Astrocyte (in vitro differentiated cells and primary cell): ENCODE measurements around the gene LRMDA. TPM values are rescaled to one million over a fixed set of nuclear protein-coding genes. Genes with fewer than 3 reads are reported as not detected.

Source experiments
- DNase-seq: peaks from one replicate; pipeline ENCODE4 v3.0.0-alpha.2; 2010; ENCODE audit warnings: low read depth
- FAIRE-seq: peaks from 2 replicates; lab custom pipeline; 2011; peaks lifted over from hg19 to GRCh38; lab: Jason Lieb, UNC
- H2AFZ ChIP-seq: 2 replicates; pipeline ENCODE4 v1.6.0; 2012; ENCODE audit warnings: low read depth, low read length, inconsistent platforms
- H3K27ac ChIP-seq: 2 replicates; pipeline ENCODE4 v1.5.1; 2011; ENCODE audit warnings: low read depth, low read length, inconsistent platforms
- H3K27me3 ChIP-seq: 2 replicates; pipeline ENCODE4 v1.6.0; 2011; ENCODE audit warnings: low read length, inconsistent platforms; ENCODE audit not compliant: insufficient read depth
- H3K36me3 ChIP-seq: 2 replicates; pipeline ENCODE4 v1.5.1; 2011; ENCODE audit warnings: low read length, inconsistent platforms; ENCODE audit not compliant: insufficient read depth
- H3K4me1 ChIP-seq: 2 replicates; pipeline ENCODE4 v1.5.1; 2011; ENCODE audit warnings: low read length, inconsistent platforms; ENCODE audit not compliant: insufficient read depth
- H3K4me2 ChIP-seq: 2 replicates; pipeline ENCODE4 v1.6.0; 2012; ENCODE audit warnings: low read length, inconsistent platforms
- H3K4me3 ChIP-seq: 2 replicates; pipeline ENCODE4 v1.5.1; 2011; ENCODE audit warnings: low read depth, mild to moderate bottlenecking, low read length, inconsistent platforms; ENCODE audit not compliant: insufficient read depth
- H3K79me2 ChIP-seq: 2 replicates; pipeline ENCODE4 v1.6.0; 2012; ENCODE audit warnings: mild to moderate bottlenecking, low read length, inconsistent platforms; ENCODE audit not compliant: insufficient read depth
- H3K9ac ChIP-seq: 2 replicates; pipeline ENCODE4 v1.6.0; 2012; ENCODE audit warnings: mild to moderate bottlenecking, low read length, inconsistent platforms
- H3K9me3 ChIP-seq: 2 replicates; pipeline ENCODE4 v1.5.1; 2012; ENCODE audit warnings: low read depth, mild to moderate bottlenecking, low read length, inconsistent platforms; ENCODE audit not compliant: insufficient read depth
- H4K20me1 ChIP-seq: 2 replicates; pipeline ENCODE4 v1.6.0; 2012; ENCODE audit warnings: low read length, inconsistent platforms; ENCODE audit not compliant: insufficient read depth
- H3K27ac Mint-ChIP-seq: one replicate; pipeline ENCODE4 v1.8.0; 2021; ENCODE audit warnings: mild to moderate bottlenecking, mixed read lengths; ENCODE audit not compliant: unreplicated experiment
- H3K27me3 Mint-ChIP-seq: one replicate; pipeline ENCODE4 v1.8.0; 2021; ENCODE audit warnings: low read depth, mixed read lengths; ENCODE audit not compliant: unreplicated experiment
- H3K36me3 Mint-ChIP-seq: one replicate; pipeline ENCODE4 v1.8.0; 2021; ENCODE audit warnings: low read depth, mixed read lengths; ENCODE audit not compliant: unreplicated experiment
- H3K4me1 Mint-ChIP-seq: one replicate; pipeline ENCODE4 v1.8.0; 2021; ENCODE audit warnings: low read depth, mixed read lengths; ENCODE audit not compliant: unreplicated experiment
- H3K4me3 Mint-ChIP-seq: one replicate; pipeline ENCODE4 v1.8.0; 2021; ENCODE audit warnings: mild to moderate bottlenecking, moderate library complexity, mixed read lengths; ENCODE audit not compliant: unreplicated experiment
- H3K9me3 Mint-ChIP-seq: one replicate; pipeline ENCODE4 v1.8.0; 2021; ENCODE audit warnings: mild to moderate bottlenecking, mixed read lengths; ENCODE audit not compliant: unreplicated experiment
- CTCF ChIP-seq: IDR thresholded peaks from 2 replicates; pipeline ENCODE4 v1.5.1; 2011; ENCODE audit warnings: low read depth, mild to moderate bottlenecking, inconsistent platforms, low read length, moderate library complexity; ENCODE audit not compliant: insufficient read depth
- EZH2 ChIP-seq: IDR thresholded peaks from 2 replicates; pipeline ENCODE4 v1.6.1; 2012; ENCODE audit warnings: mild to moderate bottlenecking, low read length, inconsistent platforms; ENCODE audit not compliant: insufficient read depth
- total RNA-seq: library from RNA; stranded (reverse); gene quantifications from 2 replicates; pipeline ENCODE4 v1.2.1, GENCODE V29; 2021

Gene LRMDA
- total RNA-seq, 1 donor from 2014 or later = 2.7 TPM

GRCh38 chr10:76080451-76080850 is 649.0 kb downstream of the LRMDA start:
- Mint-ChIP-seq H3K9me3 (no peaks in the 10 kb centered on the region), H3K27ac (no peak overlapping the region), H3K36me3 (no peaks in the 10 kb centered on the region), H3K4me3 (no peak overlapping the region), H3K4me1 (peaks cover 18% of the 10 kb centered on the region), H3K27me3 (no peaks in the 10 kb centered on the region)
- no peaks in the 10 kb centered on the region for H3K27me3 ChIP-seq
- H4K20me1 ChIP-seq = no peaks in the 10 kb centered on the region
- FAIRE-seq (no peak), DNase-seq (peak; percentile 82)
- H3K79me2 ChIP-seq = no peaks in the 10 kb centered on the region
- peaks cover 20% of the 10 kb centered on the region for H3K4me1 ChIP-seq
- no peak overlapping the region for H3K4me3 ChIP-seq
- H2AFZ ChIP-seq = no peak overlapping the region
- no peaks in the 10 kb centered on the region for H3K36me3 ChIP-seq
- H3K9ac ChIP-seq = no peak overlapping the region
- no peak overlapping the region for H3K27ac ChIP-seq
- TF ChIP-seq EZH2 (no peak), CTCF (no peak)
- no peaks in the 10 kb centered on the region for H3K9me3 ChIP-seq
- peak overlapping the region; percentile 41 for H3K4me2 ChIP-seq

- H3K9ac ChIP-seq = no peak overlapping the region
- no peak overlapping the region for H2AFZ ChIP-seq
- H3K36me3 ChIP-seq = no peaks in the 10 kb centered on the region
- H3K4me2 ChIP-seq = peak overlapping the region; percentile 41
- no peak overlapping the region for H3K27ac Mint-ChIP-seq
- TF ChIP-seq CTCF (no peak), EZH2 (no peak)
- no peaks in the 10 kb centered on the region for H3K9me3 ChIP-seq
- H3K36me3 Mint-ChIP-seq = no peaks in the 10 kb centered on the region
- H3K79me2 ChIP-seq = no peaks in the 10 kb centered on the region
- no peaks in the 10 kb centered on the region for H3K27me3 Mint-ChIP-seq
- H3K27ac ChIP-seq = no peak overlapping the region
- H3K4me1 Mint-ChIP-seq = peaks cover 23% of the 10 kb centered on the region
- H4K20me1 ChIP-seq = no peaks in the 10 kb centered on the region
- H3K27me3 ChIP-seq = no peaks in the 10 kb centered on the region
- peaks cover 4% of the 10 kb centered on the region for H3K9me3 Mint-ChIP-seq
- DNase-seq (peak; percentile 27), FAIRE-seq (no peak)
- H3K4me3 ChIP-seq = no peak overlapping the region
- no peak overlapping the region for H3K4me3 Mint-ChIP-seq
- H3K4me1 ChIP-seq = peaks cover 20% of the 10 kb centered on the region
Observed at GRCh38 chr10:76080991-76081390, 649.6 kb downstream of the LRMDA start.

GRCh38 chr10:76082232-76082631 is 650.8 kb downstream of the LRMDA start:
- H3K4me1 Mint-ChIP-seq = peaks cover 29% of the 10 kb centered on the region
- no peak for FAIRE-seq
- H3K4me3 Mint-ChIP-seq = no peak overlapping the region

More at GRCh38 chr10:76082232-76082631, 650.8 kb downstream of the LRMDA start:
- Mint-ChIP-seq H3K27ac (no peak overlapping the region), H3K36me3 (no peaks in the 10 kb centered on the region), H3K27me3 (no peaks in the 10 kb centered on the region), H3K9me3 (peaks cover 5% of the 10 kb centered on the region)
- Histone ChIP-seq H3K9me3 (no peaks in the 10 kb centered on the region), H3K4me1 (peaks cover 27% of the 10 kb centered on the region), H3K27me3 (no peaks in the 10 kb centered on the region), H2AFZ (no peak overlapping the region), H3K79me2 (no peaks in the 10 kb centered on the region), H3K4me3 (no peak overlapping the region), H3K27ac (no peak overlapping the region), H3K36me3 (no peaks in the 10 kb centered on the region), H3K4me2 (no peak overlapping the region), H3K9ac (no peak overlapping the region), H4K20me1 (no peaks in the 10 kb centered on the region)
- TF ChIP-seq EZH2 (no peak), CTCF (no peak)
- DNase-seq = peak; percentile 16
